HepG2 (cell line): Measurements from ENCODE around the gene GCLM. TPM values are rescaled to one million over a fixed set of nuclear protein-coding genes. Genes with fewer than 3 reads are reported as not detected.

ENCODE experiments used
- CAMTA2 ChIP-seq: sonication (generic); formaldehyde crosslinking; IDR thresholded peaks from 2 replicates; pipeline ENCODE4 v1.4.0; 2020; ENCODE audit warnings: mild to moderate bottlenecking, missing genetic modification reagents, borderline replicate concordance
- CEBPZ ChIP-seq: IDR thresholded peaks from 2 replicates; pipeline ENCODE4 v1.6.1; 2012; ENCODE audit warnings: low read length, improper control_type of control experiment
- CHD4 ChIP-seq: fragments of 200-600 bp; sonication (generic); IDR thresholded peaks from 2 replicates; pipeline ENCODE4 v1.7.0; 2017; ENCODE audit warnings: mild to moderate bottlenecking, low read length, borderline replicate concordance
- FIP1L1 ChIP-seq: fragments of 200-400 bp; formaldehyde crosslinking; IDR thresholded peaks from 2 replicates; pipeline ENCODE4 v1.6.1; 2018; ENCODE audit warnings: low read depth, mild to moderate bottlenecking, low read length, moderate library complexity, borderline replicate concordance; ENCODE audit not compliant: insufficient read depth
- FOSL1 ChIP-seq: sonication (generic); formaldehyde crosslinking; IDR thresholded peaks from 2 replicates; pipeline ENCODE4 v1.9.0; 2021; ENCODE audit warnings: missing genetic modification reagents, borderline replicate concordance
- ISL2 ChIP-seq: sonication (generic); formaldehyde crosslinking; IDR thresholded peaks from 2 replicates; pipeline ENCODE4 v1.5.0; 2020; ENCODE audit warnings: missing genetic modification reagents
- ZNF160 ChIP-seq: sonication (generic); formaldehyde crosslinking; IDR thresholded peaks from 2 replicates; pipeline ENCODE4 v1.8.0; 2022; ENCODE audit warnings: mild to moderate bottlenecking, inconsistent platforms, missing genetic modification reagents
- ZNF281 ChIP-seq: sonication (generic); formaldehyde crosslinking; IDR thresholded peaks from 2 replicates; pipeline ENCODE4 v1.4.0; 2020; ENCODE audit warnings: missing genetic modification reagents, borderline replicate concordance
- ZNF282 ChIP-seq: fragments of 450-650 bp; IDR thresholded peaks from 2 replicates; pipeline ENCODE4 v1.6.1; 2018; ENCODE audit not compliant: partially characterized antibody
- ZNF577 ChIP-seq: sonication (generic); formaldehyde crosslinking; IDR thresholded peaks from 2 replicates; pipeline ENCODE4 v1.4.0; 2020; ENCODE audit warnings: mild to moderate bottlenecking, low read depth, missing genetic modification reagents, borderline replicate concordance
- ZNF776 ChIP-seq: sonication (generic); formaldehyde crosslinking; IDR thresholded peaks from 2 replicates; pipeline ENCODE4 v1.4.0; 2020; ENCODE audit warnings: mild to moderate bottlenecking, missing genetic modification reagents
- polyA plus RNA-seq, 8 experiments: library from polyadenylated mRNA; depleted of rRNA in 3 of 8; stranded (reverse) in 7 of 8; unstranded in 1 of 8; fragments of >200 nt; fragmentation: Illumina TruSeq in 4 of 8; extraction: Trizol in 4 of 8; gene quantifications; 2 replicates each; pipeline versions ENCODE4 v1.2.1 to v1.2.3, GENCODE V29; 2011 to 2016; ENCODE audit warnings: low read depth in 4 of 8, missing spikeins in 1 of 8, mixed read lengths in 1 of 8; ENCODE audit not compliant: insufficient read depth in 1 of 8
- total RNA-seq, 5 experiments: library from RNA; depleted of rRNA; stranded (reverse); fragments of >200 nt; fragmentation: Illumina TruSeq; extraction: Trizol; gene quantifications; 2 replicates each; pipeline ENCODE4 v1.2.3, GENCODE V29; 2016; ENCODE audit warnings: low read depth in 1 of 5
- TF ChIP-seq, protein P1 (sequence below): sonication (generic); formaldehyde crosslinking; IDR thresholded peaks from 2 replicates; pipeline ENCODE4 v1.4.0; 2020; ENCODE audit warnings: missing genetic modification reagents, borderline replicate concordance
- TF ChIP-seq, protein P2 (sequence below): conservative IDR thresholded peaks from 2 replicates; pipeline ENCODE4 v1.6.1; 2018; ENCODE audit warnings: missing genetic modification reagents

The GCLM gene
- total and polyA plus RNA-seq, 2 of the 13 experiments (the other 11 are each of a cell fraction or from before 2014, with no cell fraction given): 8.7 to 29.9 TPM

- TF ChIP-seq, protein P1, sequence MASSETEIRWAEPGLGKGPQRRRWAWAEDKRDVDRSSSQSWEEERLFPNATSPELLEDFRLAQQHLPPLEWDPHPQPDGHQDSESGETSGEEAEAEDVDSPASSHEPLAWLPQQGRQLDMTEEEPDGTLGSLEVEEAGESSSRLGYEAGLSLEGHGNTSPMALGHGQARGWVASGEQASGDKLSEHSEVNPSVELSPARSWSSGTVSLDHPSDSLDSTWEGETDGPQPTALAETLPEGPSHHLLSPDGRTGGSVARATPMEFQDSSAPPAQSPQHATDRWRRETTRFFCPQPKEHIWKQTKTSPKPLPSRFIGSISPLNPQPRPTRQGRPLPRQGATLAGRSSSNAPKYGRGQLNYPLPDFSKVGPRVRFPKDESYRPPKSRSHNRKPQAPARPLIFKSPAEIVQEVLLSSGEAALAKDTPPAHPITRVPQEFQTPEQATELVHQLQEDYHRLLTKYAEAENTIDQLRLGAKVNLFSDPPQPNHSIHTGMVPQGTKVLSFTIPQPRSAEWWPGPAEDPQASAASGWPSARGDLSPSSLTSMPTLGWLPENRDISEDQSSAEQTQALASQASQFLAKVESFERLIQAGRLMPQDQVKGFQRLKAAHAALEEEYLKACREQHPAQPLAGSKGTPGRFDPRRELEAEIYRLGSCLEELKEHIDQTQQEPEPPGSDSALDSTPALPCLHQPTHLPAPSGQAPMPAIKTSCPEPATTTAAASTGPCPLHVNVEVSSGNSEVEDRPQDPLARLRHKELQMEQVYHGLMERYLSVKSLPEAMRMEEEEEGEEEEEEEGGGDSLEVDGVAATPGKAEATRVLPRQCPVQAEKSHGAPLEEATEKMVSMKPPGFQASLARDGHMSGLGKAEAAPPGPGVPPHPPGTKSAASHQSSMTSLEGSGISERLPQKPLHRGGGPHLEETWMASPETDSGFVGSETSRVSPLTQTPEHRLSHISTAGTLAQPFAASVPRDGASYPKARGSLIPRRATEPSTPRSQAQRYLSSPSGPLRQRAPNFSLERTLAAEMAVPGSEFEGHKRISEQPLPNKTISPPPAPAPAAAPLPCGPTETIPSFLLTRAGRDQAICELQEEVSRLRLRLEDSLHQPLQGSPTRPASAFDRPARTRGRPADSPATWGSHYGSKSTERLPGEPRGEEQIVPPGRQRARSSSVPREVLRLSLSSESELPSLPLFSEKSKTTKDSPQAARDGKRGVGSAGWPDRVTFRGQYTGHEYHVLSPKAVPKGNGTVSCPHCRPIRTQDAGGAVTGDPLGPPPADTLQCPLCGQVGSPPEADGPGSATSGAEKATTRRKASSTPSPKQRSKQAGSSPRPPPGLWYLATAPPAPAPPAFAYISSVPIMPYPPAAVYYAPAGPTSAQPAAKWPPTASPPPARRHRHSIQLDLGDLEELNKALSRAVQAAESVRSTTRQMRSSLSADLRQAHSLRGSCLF (CRISPR knock-in tag): no peak
- TF ChIP-seq CAMTA2 (CRISPR knock-in tag) (no peak), FOSL1 (CRISPR knock-in tag) (no peak), ISL2 (CRISPR knock-in tag) (no peak), FIP1L1 (no peak), ZNF577 (no peak; the same call in 1 of the 2 replicates), ZNF282 (no peak), ZNF776 (CRISPR knock-in tag) (no peak; the same call in 1 of the 2 replicates), CEBPZ (no peak), ZNF281 (CRISPR knock-in tag) (peak; percentile 91), CHD4 (peak; percentile 6; the same call in 1 of the 2 replicates), ZNF160 (CRISPR knock-in tag) (no peak)
- TF ChIP-seq, protein P2, sequence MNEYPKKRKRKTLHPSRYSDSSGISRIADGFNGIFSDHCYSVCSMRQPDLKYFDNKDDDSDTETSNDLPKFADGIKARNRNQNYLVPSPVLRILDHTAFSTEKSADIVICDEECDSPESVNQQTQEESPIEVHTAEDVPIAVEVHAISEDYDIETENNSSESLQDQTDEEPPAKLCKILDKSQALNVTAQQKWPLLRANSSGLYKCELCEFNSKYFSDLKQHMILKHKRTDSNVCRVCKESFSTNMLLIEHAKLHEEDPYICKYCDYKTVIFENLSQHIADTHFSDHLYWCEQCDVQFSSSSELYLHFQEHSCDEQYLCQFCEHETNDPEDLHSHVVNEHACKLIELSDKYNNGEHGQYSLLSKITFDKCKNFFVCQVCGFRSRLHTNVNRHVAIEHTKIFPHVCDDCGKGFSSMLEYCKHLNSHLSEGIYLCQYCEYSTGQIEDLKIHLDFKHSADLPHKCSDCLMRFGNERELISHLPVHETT (CRISPR knock-in tag): no peak
Observed at GRCh38 chr1:93847811-93848288, 61.4 kb downstream of the GCLM start (continued).
